ENCODE data around the gene MCCD1. TPM values are rescaled to one million over a fixed set of nuclear protein-coding genes. Genes with fewer than 3 reads are reported as not detected.
A peak's percentile ranks its signal among the peaks of the same experiment; 100 is the strongest.

MCCD1 gene
- total and polyA plus RNA-seq, 2 of the 13 experiments (the other 11 are each of a cell fraction or from before 2014, with no cell fraction given), result 0.15 TPM; not detected in 1

- TF ChIP-seq, protein P1, sequence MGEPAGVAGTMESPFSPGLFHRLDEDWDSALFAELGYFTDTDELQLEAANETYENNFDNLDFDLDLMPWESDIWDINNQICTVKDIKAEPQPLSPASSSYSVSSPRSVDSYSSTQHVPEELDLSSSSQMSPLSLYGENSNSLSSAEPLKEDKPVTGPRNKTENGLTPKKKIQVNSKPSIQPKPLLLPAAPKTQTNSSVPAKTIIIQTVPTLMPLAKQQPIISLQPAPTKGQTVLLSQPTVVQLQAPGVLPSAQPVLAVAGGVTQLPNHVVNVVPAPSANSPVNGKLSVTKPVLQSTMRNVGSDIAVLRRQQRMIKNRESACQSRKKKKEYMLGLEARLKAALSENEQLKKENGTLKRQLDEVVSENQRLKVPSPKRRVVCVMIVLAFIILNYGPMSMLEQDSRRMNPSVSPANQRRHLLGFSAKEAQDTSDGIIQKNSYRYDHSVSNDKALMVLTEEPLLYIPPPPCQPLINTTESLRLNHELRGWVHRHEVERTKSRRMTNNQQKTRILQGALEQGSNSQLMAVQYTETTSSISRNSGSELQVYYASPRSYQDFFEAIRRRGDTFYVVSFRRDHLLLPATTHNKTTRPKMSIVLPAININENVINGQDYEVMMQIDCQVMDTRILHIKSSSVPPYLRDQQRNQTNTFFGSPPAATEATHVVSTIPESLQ (CRISPR knock-in tag; conservative IDR thresholded peaks at IDR 0.05), result no peak
- TF ChIP-seq AHR (CRISPR knock-in tag; IDR thresholded peaks at IDR 0.05), result no peak
- no peak for TF ChIP-seq KAT2B (IDR thresholded peaks at IDR 0.05; ENCODE audit: borderline replicate concordance, low read depth, low read length)
- TF ChIP-seq SP5 (CRISPR knock-in tag; IDR thresholded peaks at IDR 0.05; ENCODE audit: borderline replicate concordance, low read depth), result 0 out of 2 replicates have a peak, but pooled peaks have one; percentile 11
- TF ChIP-seq PAX8 (CRISPR knock-in tag; IDR thresholded peaks at IDR 0.05; ENCODE audit: borderline replicate concordance), result no peak
- 0 out of 2 replicates have a peak, but pooled peaks have one; percentile 4 for TF ChIP-seq MED1 (CRISPR knock-in tag; IDR thresholded peaks at IDR 0.05)
- TF ChIP-seq SAP130 (CRISPR knock-in tag; IDR thresholded peaks at IDR 0.05; ENCODE audit: low read depth), result peak; percentile 27; the same call in 1 of the 2 replicates
- no peak for TF ChIP-seq FOSL2 (CRISPR knock-in tag; IDR thresholded peaks at IDR 0.05)
- TF ChIP-seq HNF1B (CRISPR knock-in tag; IDR thresholded peaks at IDR 0.05), result peak; percentile 56; the same call in 1 of the 2 replicates
- TF ChIP-seq, protein P2, sequence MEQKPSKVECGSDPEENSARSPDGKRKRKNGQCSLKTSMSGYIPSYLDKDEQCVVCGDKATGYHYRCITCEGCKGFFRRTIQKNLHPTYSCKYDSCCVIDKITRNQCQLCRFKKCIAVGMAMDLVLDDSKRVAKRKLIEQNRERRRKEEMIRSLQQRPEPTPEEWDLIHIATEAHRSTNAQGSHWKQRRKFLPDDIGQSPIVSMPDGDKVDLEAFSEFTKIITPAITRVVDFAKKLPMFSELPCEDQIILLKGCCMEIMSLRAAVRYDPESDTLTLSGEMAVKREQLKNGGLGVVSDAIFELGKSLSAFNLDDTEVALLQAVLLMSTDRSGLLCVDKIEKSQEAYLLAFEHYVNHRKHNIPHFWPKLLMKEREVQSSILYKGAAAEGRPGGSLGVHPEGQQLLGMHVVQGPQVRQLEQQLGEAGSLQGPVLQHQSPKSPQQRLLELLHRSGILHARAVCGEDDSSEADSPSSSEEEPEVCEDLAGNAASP (CRISPR knock-in tag; IDR thresholded peaks at IDR 0.05; ENCODE audit: borderline replicate concordance), result peak; percentile 56; the same call in 1 of the 2 replicates
- TF ChIP-seq MXD3 (CRISPR knock-in tag; IDR thresholded peaks at IDR 0.05), result no peak
- peak; percentile 28 for TF ChIP-seq ELF3 (CRISPR knock-in tag; IDR thresholded peaks at IDR 0.05)
- 0 out of 2 replicates have a peak, but pooled peaks have one; percentile 62 for TF ChIP-seq ZNF615 (CRISPR knock-in tag; IDR thresholded peaks at IDR 0.05; ENCODE audit: borderline replicate concordance)
- TF ChIP-seq MTA1 (CRISPR knock-in tag; IDR thresholded peaks at IDR 0.05; ENCODE audit: borderline replicate concordance), result no peak; the same call in 1 of the 2 replicates
- no peak for TF ChIP-seq CHD4 (IDR thresholded peaks at IDR 0.05; ENCODE audit: borderline replicate concordance, low read length)
- TF ChIP-seq HNF1A (IDR thresholded peaks at IDR 0.05; ENCODE audit: low read depth), result peak; percentile 84
- peak; percentile 81 for TF ChIP-seq HNF1A (CRISPR knock-in tag; IDR thresholded peaks at IDR 0.05; ENCODE audit: borderline replicate concordance)
- 0 out of 2 replicates have a peak, but pooled peaks have one; percentile 67 for TF ChIP-seq FIP1L1 (IDR thresholded peaks at IDR 0.05; ENCODE audit: borderline replicate concordance, insufficient read depth, low read depth, low read length)
- TF ChIP-seq ZNF766 (CRISPR knock-in tag; IDR thresholded peaks at IDR 0.05; ENCODE audit: borderline replicate concordance), result no peak
Measured at GRCh38 chr6:31529329-31530150, 778 bp downstream of the MCCD1 start (continued).

Data from HepG2 (cell line).